Keratinocyte (primary cell): ENCODE measurements around the gene BNC2. TPM values are rescaled to one million over a fixed set of nuclear protein-coding genes. Genes with fewer than 3 reads are reported as not detected.
A peak's percentile ranks its signal among the peaks of the same experiment; 100 is the strongest.

Source experiments
- DNase-seq: peaks from one replicate; pipeline ENCODE4 v3.0.0-alpha.2; 2011; ENCODE audit warnings: low read depth, missing footprints, low spot score
- FAIRE-seq: peaks from 2 replicates; lab custom pipeline; 2011; peaks lifted over from hg19 to GRCh38; lab: Jason Lieb, UNC
- H2AFZ ChIP-seq: 2 replicates; pipeline ENCODE4 v1.6.0; 2012; ENCODE audit warnings: low read length, control low read depth, inconsistent platforms; ENCODE audit not compliant: control insufficient read depth
- H3K27ac ChIP-seq: 2 replicates; pipeline ENCODE4 v1.5.1; 2011; ENCODE audit warnings: low read length; ENCODE audit not compliant: control insufficient read depth, insufficient read depth
- H3K27me3 ChIP-seq: 3 replicates; pipeline ENCODE4 v1.6.0; 2011; ENCODE audit warnings: low read length; ENCODE audit not compliant: control insufficient read depth, insufficient read depth; ENCODE audit errors: extremely low read depth
- H3K36me3 ChIP-seq, 2 experiments: 2 replicates in 1 of 2; 3 replicates in 1 of 2; pipeline ENCODE4 v1.5.1; 2011; ENCODE audit warnings: low read length in 2 of 2, mild to moderate bottlenecking in 1 of 2; ENCODE audit not compliant: control insufficient read depth in 2 of 2, insufficient read depth in 2 of 2; ENCODE audit errors: extremely low read depth in 1 of 2
- H3K4me1 ChIP-seq: 3 replicates; pipeline ENCODE4 v1.5.1; 2011; ENCODE audit warnings: low read length; ENCODE audit not compliant: control insufficient read depth, insufficient read depth; ENCODE audit errors: extremely low read depth
- H3K4me2 ChIP-seq: 3 replicates; pipeline ENCODE4 v1.6.0; 2011; ENCODE audit warnings: low read depth, low read length; ENCODE audit not compliant: control insufficient read depth, insufficient read depth; ENCODE audit errors: extremely low read depth
- H3K4me3 ChIP-seq, 3 experiments: fragments of 200-600 bp in 1 of 3; sonication (generic) in 1 of 3; 2 replicates in 2 of 3; 3 replicates in 1 of 3; pipeline ENCODE4 v1.5.1; 2011 to 2016; ENCODE audit warnings: low read length in 3 of 3, mild to moderate bottlenecking in 3 of 3, control low read depth in 2 of 3, inconsistent platforms in 1 of 3, low read depth in 1 of 3, mixed read lengths in 1 of 3, mixed run types in 1 of 3, moderate library complexity in 1 of 3; ENCODE audit not compliant: control insufficient read depth in 2 of 3, insufficient read depth in 2 of 3; ENCODE audit errors: extremely low read depth in 1 of 3
- H3K79me2 ChIP-seq: 2 replicates; pipeline ENCODE4 v1.6.0; 2012; ENCODE audit warnings: low read length; ENCODE audit not compliant: control insufficient read depth, insufficient read depth
- H3K9ac ChIP-seq: 3 replicates; pipeline ENCODE4 v1.6.0; 2011; ENCODE audit warnings: low read length; ENCODE audit not compliant: control insufficient read depth, insufficient read depth; ENCODE audit errors: extremely low read depth
- H3K9me1 ChIP-seq: 3 replicates; pipeline ENCODE4 v1.6.0; 2011; ENCODE audit warnings: low read length; ENCODE audit not compliant: control insufficient read depth, insufficient read depth; ENCODE audit errors: extremely low read depth
- H3K9me3 ChIP-seq: 2 replicates; pipeline ENCODE4 v1.5.1; 2012; ENCODE audit warnings: low read depth, low read length; ENCODE audit not compliant: control insufficient read depth
- H4K20me1 ChIP-seq: 3 replicates; pipeline ENCODE4 v1.6.0; 2011; ENCODE audit warnings: low read length; ENCODE audit not compliant: control insufficient read depth, insufficient read depth; ENCODE audit errors: extremely low read depth
- EZH2 ChIP-seq: IDR thresholded peaks from one replicate; pipeline ENCODE4 v1.6.1; 2012; ENCODE audit warnings: inconsistent platforms, mild to moderate bottlenecking, low read length, moderate library complexity
- dilution Hi-C: fragments of 300-500 bp; cut with MboI; formaldehyde crosslinking; loops from one replicate; pipeline ENCODE4 v1.7.0; 2020; ENCODE audit warnings: low sequenced_read_pairs; ENCODE audit not compliant: extremely low pct_ligation_motif_present
- polyA plus RNA-seq, 5 experiments: library from polyadenylated mRNA; depleted of rRNA in 3 of 5; stranded (reverse) in 3 of 5; stranded (forward) in 1 of 5; unstranded in 1 of 5; fragments of >200 nt; gene quantifications; 1 replicate in 1 of 5; 2 replicates in 3 of 5; 3 replicates in 1 of 5; pipeline versions ENCODE4 v1.2.1 to v1.2.3, GENCODE V29; 2011 to 2012; ENCODE audit warnings: missing spikeins in 2 of 5, low read depth in 1 of 5, low replicate concordance in 1 of 5
- TF ChIP-seq, protein P1 (sequence below), 3 experiments: IDR thresholded peaks in 1 of 3; conservative IDR thresholded peaks in 1 of 3; optimal IDR thresholded peaks in 1 of 3; 2 replicates in 2 of 3; 3 replicates in 1 of 3; pipeline versions ENCODE3 to v1.5.1; 2011; ENCODE audit warnings: low read length in 3 of 3, mild to moderate bottlenecking in 3 of 3, moderate library complexity in 2 of 3, control low read depth in 1 of 3, inconsistent platforms in 1 of 3; ENCODE audit not compliant: insufficient read depth in 2 of 3; ENCODE audit errors: extremely low read depth in 1 of 3

The BNC2 gene
- polyA plus RNA-seq, 1 donor (not counting 4 experiments of a cell fraction or from before 2014, with no cell fraction given), result 1.1 TPM

DNA sequence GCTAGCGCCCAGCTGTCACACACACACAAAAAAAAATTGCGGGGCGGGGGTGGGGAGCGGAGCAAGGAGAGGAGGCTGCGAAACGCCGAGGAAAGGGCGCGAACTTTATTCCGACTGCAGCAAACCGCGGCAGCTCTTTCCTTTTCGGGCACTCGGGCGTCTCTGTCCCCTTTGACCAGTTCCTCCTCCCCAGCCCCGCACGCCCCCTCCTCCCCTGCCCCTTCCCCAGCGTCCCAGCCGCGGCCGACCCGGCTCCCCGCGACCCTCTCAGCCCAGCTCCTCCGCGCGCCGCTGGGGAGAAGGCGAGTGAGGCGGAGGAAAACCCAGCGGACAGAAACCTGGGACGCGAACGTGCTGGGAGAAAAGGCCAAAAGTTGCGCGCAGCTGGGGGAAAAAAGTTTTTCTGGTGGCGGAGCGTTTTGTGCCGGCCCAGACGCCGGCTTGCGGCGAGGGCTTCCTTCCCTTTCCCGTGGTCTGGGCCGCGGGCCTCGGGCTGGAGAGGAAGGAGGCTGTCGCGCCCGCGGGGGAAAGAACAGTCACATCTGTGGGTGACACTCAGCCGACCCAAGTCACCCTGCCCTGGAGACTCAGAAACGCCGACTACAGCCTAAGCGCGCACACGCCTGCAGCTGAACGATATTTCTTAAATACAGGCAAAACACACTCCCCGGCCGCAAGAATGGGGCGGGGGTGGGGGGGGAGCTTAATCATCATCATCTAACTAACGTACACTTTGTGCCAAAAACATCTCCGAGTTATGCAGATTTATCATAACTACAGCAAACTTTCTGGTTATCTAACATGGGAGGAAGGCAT, 1.1 kb upstream of the BNC2 start:
- H3K27me3 ChIP-seq, result no peaks in the 10 kb centered on the region
- no peak for TF ChIP-seq EZH2
- TF ChIP-seq, protein P1, sequence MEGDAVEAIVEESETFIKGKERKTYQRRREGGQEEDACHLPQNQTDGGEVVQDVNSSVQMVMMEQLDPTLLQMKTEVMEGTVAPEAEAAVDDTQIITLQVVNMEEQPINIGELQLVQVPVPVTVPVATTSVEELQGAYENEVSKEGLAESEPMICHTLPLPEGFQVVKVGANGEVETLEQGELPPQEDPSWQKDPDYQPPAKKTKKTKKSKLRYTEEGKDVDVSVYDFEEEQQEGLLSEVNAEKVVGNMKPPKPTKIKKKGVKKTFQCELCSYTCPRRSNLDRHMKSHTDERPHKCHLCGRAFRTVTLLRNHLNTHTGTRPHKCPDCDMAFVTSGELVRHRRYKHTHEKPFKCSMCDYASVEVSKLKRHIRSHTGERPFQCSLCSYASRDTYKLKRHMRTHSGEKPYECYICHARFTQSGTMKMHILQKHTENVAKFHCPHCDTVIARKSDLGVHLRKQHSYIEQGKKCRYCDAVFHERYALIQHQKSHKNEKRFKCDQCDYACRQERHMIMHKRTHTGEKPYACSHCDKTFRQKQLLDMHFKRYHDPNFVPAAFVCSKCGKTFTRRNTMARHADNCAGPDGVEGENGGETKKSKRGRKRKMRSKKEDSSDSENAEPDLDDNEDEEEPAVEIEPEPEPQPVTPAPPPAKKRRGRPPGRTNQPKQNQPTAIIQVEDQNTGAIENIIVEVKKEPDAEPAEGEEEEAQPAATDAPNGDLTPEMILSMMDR (optimal IDR thresholded peaks at IDR 0.05 in 1 of 3, IDR thresholded peaks at IDR 0.05 in 1 of 3, conservative IDR thresholded peaks at IDR 0.05 in 1 of 3; ENCODE audit: extremely low read depth in 1 of 3, insufficient read depth in 2 of 3, low read length in 3 of 3), result no peak
- dilution Hi-C loops, result no loop called here
- H3K9ac ChIP-seq, result peak overlapping the region; percentile 62
- FAIRE-seq (no peak), DNase-seq (peak; percentile 17)
- no peaks in the 10 kb centered on the region for H3K9me1 ChIP-seq
- no peaks in the 10 kb centered on the region for H3K79me2 ChIP-seq
- peak overlapping the region; percentile 87 for H3K4me2 ChIP-seq
- no peaks in the 10 kb centered on the region for H3K9me3 ChIP-seq
- H3K27ac ChIP-seq, result no peak overlapping the region
- peak overlapping the region; percentile 44 to 70 (median 55) for H3K4me3 ChIP-seq
- H3K36me3 ChIP-seq, result no peaks in the 10 kb centered on the region
- H3K4me1 ChIP-seq, result peaks cover 18% of the 10 kb centered on the region
- H2AFZ ChIP-seq, result peak overlapping the region; percentile 94
- H4K20me1 ChIP-seq, result no peaks in the 10 kb centered on the region

DNA sequence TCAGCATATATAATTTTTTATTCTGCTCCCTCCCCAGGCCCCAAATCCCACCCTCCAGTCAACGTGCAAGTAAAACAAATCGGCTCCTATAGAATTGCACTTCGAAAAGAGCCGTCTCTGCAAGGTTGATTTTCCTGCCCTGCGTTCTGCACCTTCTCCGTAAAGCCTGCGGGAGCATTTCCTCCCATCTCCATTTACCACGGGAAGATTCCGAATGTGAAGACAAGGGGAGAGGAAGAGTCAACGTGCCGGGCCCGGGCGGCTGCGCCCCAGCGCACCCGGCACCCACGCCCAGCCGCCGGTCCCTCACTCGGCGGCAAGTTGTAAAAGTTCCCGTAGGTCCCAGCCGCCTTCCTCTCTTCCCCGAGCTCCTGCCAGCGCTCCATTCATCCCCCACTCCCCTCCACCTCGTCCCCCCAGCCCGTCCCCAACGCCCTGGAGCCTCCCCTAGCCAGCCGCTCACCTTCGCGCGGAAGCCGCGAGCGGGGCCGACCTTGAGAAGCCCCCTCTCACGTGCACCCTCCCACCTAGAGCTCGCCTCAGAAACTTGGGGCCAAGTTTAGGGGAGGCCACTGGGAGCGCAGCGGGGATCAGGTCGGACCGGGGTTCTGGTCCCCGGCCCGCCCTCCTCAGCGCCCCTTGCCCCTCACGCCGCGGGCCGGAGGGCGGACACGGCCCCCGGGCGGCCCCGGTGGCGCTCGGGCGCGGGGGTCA, 431 bp downstream of the BNC2 start:
- DNase-seq (no peak), FAIRE-seq (no peak)
- Histone ChIP-seq H3K27me3 (no peaks in the 10 kb centered on the region), H3K4me2 (peak overlapping the region; percentile 87), H3K4me3 (peak overlapping the region; percentile 44 to 70 (median 55)), H3K9me3 (no peaks in the 10 kb centered on the region), H3K4me1 (peaks cover 18% of the 10 kb centered on the region), H3K9ac (peak overlapping the region; percentile 62), H4K20me1 (no peaks in the 10 kb centered on the region), H2AFZ (peak overlapping the region; percentile 77), H3K27ac (no peak overlapping the region), H3K9me1 (no peaks in the 10 kb centered on the region), H3K36me3 (no peaks in the 10 kb centered on the region), H3K79me2 (no peaks in the 10 kb centered on the region)
- dilution Hi-C loops, result no loop called here
- TF ChIP-seq, protein P1 (optimal IDR thresholded peaks at IDR 0.05 in 1 of 3, IDR thresholded peaks at IDR 0.05 in 1 of 3, conservative IDR thresholded peaks at IDR 0.05 in 1 of 3; ENCODE audit: extremely low read depth in 1 of 3, insufficient read depth in 2 of 3, low read length in 3 of 3), result no peak
- TF ChIP-seq EZH2, result no peak
